HG02588 (cell line): ENCODE results near the gene DGKQ.
"Not testable (repeated sequence)": the region's sequence is repeated elsewhere in the genome, so short reads cannot be mapped to it uniquely, and the experiment has no call there.

Experiments used
- ATAC-seq: cut with Tn5 transposase; IDR thresholded peaks from one replicate; pipeline ENCODE4 v1.9.1; 2021; ENCODE audit warnings: mild to moderate bottlenecking, moderate library complexity; ENCODE audit not compliant: unreplicated experiment

The DGKQ gene

GRCh38 chr4:952881-953573 is 20.3 kb downstream of the DGKQ start:
- ATAC-seq, result no peak

- ATAC-seq, result no peak
These were observed 21.5 kb downstream of the DGKQ start for GRCh38 chr4:951594-952468.

GRCh38 chr4:951186-951585 is 22.2 kb downstream of the DGKQ start:
- no peak for ATAC-seq

GRCh38 chr4:950136-951020 is 23.0 kb downstream of the DGKQ start:
- no peak for ATAC-seq

- no peak for ATAC-seq
These were observed 23.7 kb downstream of the DGKQ start for GRCh38 chr4:949656-950055.

GRCh38 chr4:948936-949300 is 24.5 kb downstream of the DGKQ start:
- no peak for ATAC-seq

- ATAC-seq, result no peak
These were observed 25.1 kb downstream of the DGKQ start for GRCh38 chr4:948101-948935.

- ATAC-seq, result no peak
These were observed 25.8 kb downstream of the DGKQ start for GRCh38 chr4:947491-947971.

- ATAC-seq, result no peak
These were observed 26.6 kb downstream of the DGKQ start for GRCh38 chr4:946517-947471.

- no peak for ATAC-seq
These were observed 27.3 kb downstream of the DGKQ start for GRCh38 chr4:946103-946450.

- no peak for ATAC-seq
These were observed 27.9 kb downstream of the DGKQ start for GRCh38 chr4:945274-946102.

GRCh38 chr4:939508-939907 is 33.9 kb downstream of the DGKQ start:
- not testable (repeated sequence) for ATAC-seq

- ATAC-seq, result peak; percentile 2
These were observed 40.7 kb downstream of the DGKQ start for GRCh38 chr4:932713-933070.

GRCh38 chr4:931960-932712 is 41.2 kb downstream of the DGKQ start, which contains the start of the genes GAK and TMEM175:
Gene GAK, minus strand, starts transcription at chr4:932316. Its CDS starts 129 bp downstream, at chr4:932187.
Gene TMEM175, plus strand, starts transcription at chr4:932460. Its CDS starts 15,280 bp downstream, at chr4:947740.
- ATAC-seq, result peak; percentile 91

GRCh38 chr4:931194-931959 is 42.0 kb downstream of the DGKQ start:
- ATAC-seq, result peak; percentile 1

- ATAC-seq, result no peak
These were observed 42.6 kb downstream of the DGKQ start for GRCh38 chr4:930827-931193.

GRCh38 chr4:930028-930551 is 43.3 kb downstream of the DGKQ start:
- no peak for ATAC-seq
